Glutamatergic neuron (in vitro differentiated cells): ENCODE results near the gene IL31RA. TPM values are rescaled to one million over a fixed set of nuclear protein-coding genes. Genes with fewer than 3 reads are reported as not detected.

ENCODE experiments used
- DNase-seq: peaks from one replicate; pipeline ENCODE4 v3.0.0; 2022
- H3K27ac Mint-ChIP-seq: one replicate; pipeline ENCODE4 v1.8.0; 2020; ENCODE audit warnings: mild to moderate bottlenecking, mixed read lengths, inconsistent platforms; ENCODE audit not compliant: unreplicated experiment
- H3K27me3 Mint-ChIP-seq: one replicate; pipeline ENCODE4 v1.8.0; 2020; ENCODE audit warnings: mild to moderate bottlenecking, moderate library complexity, mixed read lengths, inconsistent platforms; ENCODE audit not compliant: unreplicated experiment
- H3K36me3 Mint-ChIP-seq: one replicate; pipeline ENCODE4 v1.8.0; 2020; ENCODE audit warnings: mild to moderate bottlenecking, mixed read lengths, inconsistent platforms; ENCODE audit not compliant: unreplicated experiment
- H3K4me1 Mint-ChIP-seq: one replicate; pipeline ENCODE4 v1.8.0; 2020; ENCODE audit warnings: mild to moderate bottlenecking, low read depth, mixed read lengths, inconsistent platforms; ENCODE audit not compliant: unreplicated experiment
- H3K4me3 Mint-ChIP-seq: one replicate; pipeline ENCODE4 v1.8.0; 2020; ENCODE audit warnings: mild to moderate bottlenecking, mixed read lengths, inconsistent platforms; ENCODE audit not compliant: unreplicated experiment
- H3K9me3 Mint-ChIP-seq: one replicate; pipeline ENCODE4 v1.8.0; 2020; ENCODE audit warnings: mild to moderate bottlenecking, moderate library complexity, mixed read lengths, inconsistent platforms; ENCODE audit not compliant: unreplicated experiment
- total RNA-seq: library from RNA; stranded (reverse); fragmentation: NEBNext Ultra II Directional; extraction: Animal tissue kit (Norgen Biotek cat#: 25700); gene quantifications from one replicate; pipeline ENCODE4 v1.2.1, GENCODE V29; 2021; ENCODE audit not compliant: unreplicated experiment
- TF ChIP-seq, protein P1 (sequence below): fragments of 200-600 bp; sonication (generic); IDR thresholded peaks from one replicate; pipeline ENCODE4 v1.5.0; 2021; ENCODE audit not compliant: partially characterized antibody, unreplicated experiment

IL31RA gene
- total RNA-seq, 1 donor from 2014 or later = not detected

GRCh38 chr5:55925712-55926111, 74.6 kb downstream of the IL31RA start:
- Mint-ChIP-seq H3K27ac (no peak overlapping the region), H3K9me3 (no peaks in the 10 kb centered on the region), H3K4me3 (no peak overlapping the region), H3K4me1 (no peaks in the 10 kb centered on the region), H3K36me3 (no peaks in the 10 kb centered on the region), H3K27me3 (peaks cover 2% of the 10 kb centered on the region)
- DNase-seq = no peak
- TF ChIP-seq, protein P1, sequence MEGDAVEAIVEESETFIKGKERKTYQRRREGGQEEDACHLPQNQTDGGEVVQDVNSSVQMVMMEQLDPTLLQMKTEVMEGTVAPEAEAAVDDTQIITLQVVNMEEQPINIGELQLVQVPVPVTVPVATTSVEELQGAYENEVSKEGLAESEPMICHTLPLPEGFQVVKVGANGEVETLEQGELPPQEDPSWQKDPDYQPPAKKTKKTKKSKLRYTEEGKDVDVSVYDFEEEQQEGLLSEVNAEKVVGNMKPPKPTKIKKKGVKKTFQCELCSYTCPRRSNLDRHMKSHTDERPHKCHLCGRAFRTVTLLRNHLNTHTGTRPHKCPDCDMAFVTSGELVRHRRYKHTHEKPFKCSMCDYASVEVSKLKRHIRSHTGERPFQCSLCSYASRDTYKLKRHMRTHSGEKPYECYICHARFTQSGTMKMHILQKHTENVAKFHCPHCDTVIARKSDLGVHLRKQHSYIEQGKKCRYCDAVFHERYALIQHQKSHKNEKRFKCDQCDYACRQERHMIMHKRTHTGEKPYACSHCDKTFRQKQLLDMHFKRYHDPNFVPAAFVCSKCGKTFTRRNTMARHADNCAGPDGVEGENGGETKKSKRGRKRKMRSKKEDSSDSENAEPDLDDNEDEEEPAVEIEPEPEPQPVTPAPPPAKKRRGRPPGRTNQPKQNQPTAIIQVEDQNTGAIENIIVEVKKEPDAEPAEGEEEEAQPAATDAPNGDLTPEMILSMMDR = no peak

DNA sequence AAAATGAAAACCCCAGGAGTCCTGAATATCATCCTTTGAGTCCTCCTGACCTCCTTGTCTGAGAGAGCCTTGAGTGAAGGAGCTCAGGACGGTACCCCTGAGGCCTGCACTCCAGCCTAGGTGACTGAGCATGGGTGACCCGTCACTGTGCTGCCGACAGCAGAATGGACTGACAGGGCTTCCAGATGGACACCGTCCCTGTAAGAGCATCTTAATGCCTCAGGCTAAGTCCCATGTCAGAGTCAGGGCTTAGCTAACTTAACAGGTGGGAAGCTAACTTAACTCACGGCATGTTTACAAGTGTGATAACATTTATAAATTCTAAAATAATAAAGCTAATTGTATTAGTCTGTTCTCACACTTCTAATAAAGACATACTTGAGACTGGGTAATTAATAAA, 75.3 kb downstream of the IL31RA start:
- Mint-ChIP-seq H3K9me3 (no peaks in the 10 kb centered on the region), H3K27me3 (peaks cover 2% of the 10 kb centered on the region), H3K36me3 (no peaks in the 10 kb centered on the region), H3K4me1 (no peaks in the 10 kb centered on the region), H3K4me3 (no peak overlapping the region), H3K27ac (no peak overlapping the region)
- no peak for DNase-seq
- TF ChIP-seq, protein P1 = no peak

DNA sequence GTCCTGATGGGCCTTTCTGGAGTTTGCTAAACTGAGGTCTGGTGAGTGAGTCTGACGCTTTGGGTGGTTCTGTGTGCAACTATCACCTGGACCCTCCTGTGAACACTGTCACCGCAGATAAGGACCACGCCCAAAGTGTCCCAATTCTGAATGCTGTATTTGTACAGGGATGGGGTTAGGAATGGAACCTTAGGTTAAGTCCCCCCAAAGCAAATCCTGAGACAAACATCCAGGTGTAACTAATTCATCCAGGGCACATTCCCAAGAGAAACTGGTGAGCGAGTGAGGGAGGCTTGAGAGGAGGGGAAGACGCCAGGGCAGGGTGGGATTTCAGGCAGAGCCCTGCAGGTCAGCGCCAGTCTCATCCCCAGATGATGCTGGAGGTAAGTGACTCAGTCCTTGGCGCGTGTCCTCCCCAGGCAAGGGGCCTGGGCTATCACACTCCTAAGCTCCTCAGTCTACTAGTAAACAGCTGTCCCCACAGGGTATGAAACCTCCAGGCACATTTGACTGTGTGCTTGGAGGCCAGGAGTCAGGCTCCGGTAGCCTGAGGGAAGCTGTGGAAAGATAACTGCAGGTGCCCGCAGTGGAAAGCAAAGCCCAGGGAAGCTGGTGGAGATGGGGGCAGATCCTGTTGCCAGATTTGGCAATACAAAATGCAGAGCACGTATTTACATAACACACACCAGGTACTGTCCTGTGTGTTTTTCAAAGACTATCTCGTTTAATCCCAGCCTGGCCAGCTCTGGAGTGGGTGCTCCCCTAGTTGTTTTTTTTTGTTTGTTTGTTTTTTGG, 76.9 kb downstream of the IL31RA start:
- no peaks in the 10 kb centered on the region for H3K36me3 Mint-ChIP-seq
- H3K27me3 Mint-ChIP-seq = peaks cover 2% of the 10 kb centered on the region
- TF ChIP-seq, protein P1 = no peak
- DNase-seq = no peak
- no peaks in the 10 kb centered on the region for H3K4me1 Mint-ChIP-seq
- H3K4me3 Mint-ChIP-seq = no peak overlapping the region
- H3K9me3 Mint-ChIP-seq = no peaks in the 10 kb centered on the region
- H3K27ac Mint-ChIP-seq = no peak overlapping the region

GRCh38 chr5:55929020-55929799, 78.1 kb downstream of the IL31RA start:
- TF ChIP-seq, protein P1 = no peak
- Mint-ChIP-seq H3K27me3 (no peaks in the 10 kb centered on the region), H3K36me3 (no peaks in the 10 kb centered on the region), H3K4me1 (no peaks in the 10 kb centered on the region), H3K9me3 (no peaks in the 10 kb centered on the region), H3K27ac (no peak overlapping the region), H3K4me3 (no peak overlapping the region)
- no peak for DNase-seq

- no peaks in the 10 kb centered on the region for H3K9me3 Mint-ChIP-seq
- TF ChIP-seq, protein P1 = no peak
- H3K4me3 Mint-ChIP-seq = no peak overlapping the region
- H3K27me3 Mint-ChIP-seq = no peaks in the 10 kb centered on the region
- no peaks in the 10 kb centered on the region for H3K36me3 Mint-ChIP-seq
- H3K27ac Mint-ChIP-seq = no peak overlapping the region
- H3K4me1 Mint-ChIP-seq = no peaks in the 10 kb centered on the region
- no peak for DNase-seq
These were observed 81.5 kb downstream of the IL31RA start for GRCh38 chr5:55932700-55933099.
